GM21717 (cell line): ENCODE results near the gene PTGR2.
A peak's percentile ranks its signal among the peaks of the same experiment; 100 is the strongest.
"Not testable (repeated sequence)": the region's sequence is repeated elsewhere in the genome, so short reads cannot be mapped to it uniquely, and the experiment has no call there.

Experiments used
- ATAC-seq: cut with Tn5 transposase; IDR thresholded peaks from one replicate; pipeline ENCODE4 v1.9.1; 2021; ENCODE audit warnings: mild to moderate bottlenecking, moderate library complexity; ENCODE audit not compliant: unreplicated experiment

Gene PTGR2

DNA sequence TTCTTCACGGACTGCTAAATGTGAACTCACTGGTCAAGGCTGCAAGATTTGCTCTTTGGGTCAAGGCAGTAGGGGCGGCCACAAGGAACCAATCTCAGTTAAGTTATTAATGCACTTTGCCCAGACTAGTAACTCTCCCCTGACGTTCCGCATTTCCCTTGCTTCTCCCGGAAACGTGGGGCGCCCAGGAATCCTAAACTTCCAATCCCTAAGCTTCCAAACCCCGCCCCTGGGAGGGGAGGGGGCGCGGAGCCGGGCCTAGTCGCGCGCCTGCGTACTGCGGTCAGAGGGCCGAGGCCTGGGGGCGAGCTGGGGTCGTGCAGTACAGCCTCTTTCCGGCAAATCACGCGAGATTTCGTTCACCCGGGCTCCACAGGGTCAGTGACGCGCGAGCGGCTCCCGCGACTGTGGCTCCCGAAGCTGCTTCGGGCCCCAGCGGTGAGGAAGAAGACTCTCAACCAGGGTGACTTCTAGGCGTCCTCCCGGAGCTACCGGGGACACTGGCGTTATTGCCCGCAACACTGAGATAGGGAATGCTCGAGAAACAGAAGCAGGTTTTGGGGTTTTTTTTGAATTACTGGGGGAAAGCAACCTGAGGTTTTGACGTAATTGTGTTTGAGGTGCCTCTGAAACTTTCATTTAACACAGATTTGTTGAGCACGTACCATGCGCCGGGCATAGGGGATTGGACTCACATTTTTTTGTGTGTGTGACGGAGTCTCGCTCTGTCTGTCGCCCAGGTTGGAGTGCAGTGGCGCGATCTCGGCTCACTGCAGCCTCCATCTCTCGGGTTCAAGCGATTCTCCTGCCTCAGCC is at the start of gene PTGR2:
Gene PTGR2, plus strand, starts transcription at position 265 of the 816 bp plus-strand sequence. CDS start 7,032 bp downstream, outside the sequence.
- peak; percentile 77 for ATAC-seq

DNA sequence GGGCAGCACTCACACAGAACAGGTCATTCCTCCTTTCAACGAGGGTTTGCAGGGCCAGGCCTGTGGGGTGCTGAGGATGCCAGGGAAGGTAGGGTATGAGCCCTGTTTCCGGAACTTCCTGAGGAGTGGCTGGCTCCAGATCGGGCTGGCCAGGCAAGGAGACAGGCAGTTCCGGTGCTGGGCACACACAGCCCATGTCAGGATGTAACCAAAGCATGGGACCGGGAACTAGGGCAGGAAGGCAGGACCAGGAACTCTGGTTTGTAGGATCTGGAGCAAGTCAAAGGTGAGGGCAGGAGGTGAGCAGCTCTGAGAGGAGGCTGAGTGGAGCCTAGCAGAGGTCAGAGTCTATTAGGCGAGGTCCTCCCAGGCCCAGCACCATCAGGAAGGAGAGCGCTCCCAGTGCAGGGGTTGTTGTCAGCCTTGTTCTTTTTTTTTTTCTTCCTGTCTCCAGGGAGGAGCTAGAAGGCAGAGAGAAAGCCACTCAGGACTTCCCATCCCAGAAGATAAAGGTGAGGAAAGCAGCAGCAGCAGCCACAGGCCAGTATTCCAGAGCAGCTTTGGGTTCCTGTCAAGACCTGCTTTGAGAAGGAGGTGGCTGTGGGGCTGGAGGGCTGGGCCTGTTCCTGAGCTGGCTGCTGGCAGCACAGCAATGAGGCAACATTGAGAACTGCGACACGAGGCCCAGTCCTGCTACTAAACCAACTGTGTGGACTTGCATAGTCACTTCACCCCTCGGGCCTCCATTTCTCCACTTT is 49.0 kb upstream of the PTGR2 start:
- ATAC-seq: no peak

DNA sequence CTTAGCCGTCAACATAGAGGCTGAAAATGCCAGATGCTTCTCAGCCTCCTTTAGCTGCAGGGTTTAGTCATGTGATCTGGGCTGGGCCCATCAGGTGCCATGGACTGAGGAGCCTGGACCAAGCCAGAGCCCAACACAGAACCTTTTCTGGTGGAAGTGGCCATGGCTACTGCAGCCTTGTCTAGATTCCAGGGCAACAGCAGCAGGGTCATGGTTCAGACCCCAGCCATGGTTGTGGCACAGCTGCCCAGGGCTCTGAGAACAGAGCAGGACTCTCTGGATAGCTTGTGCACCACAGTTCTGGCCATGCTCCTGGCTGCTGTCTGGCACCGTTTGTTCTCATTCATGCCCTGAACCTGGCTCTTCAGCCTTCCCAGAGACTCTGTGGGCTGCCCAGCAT is 47.0 kb upstream of the PTGR2 start:
- no peak for ATAC-seq

DNA sequence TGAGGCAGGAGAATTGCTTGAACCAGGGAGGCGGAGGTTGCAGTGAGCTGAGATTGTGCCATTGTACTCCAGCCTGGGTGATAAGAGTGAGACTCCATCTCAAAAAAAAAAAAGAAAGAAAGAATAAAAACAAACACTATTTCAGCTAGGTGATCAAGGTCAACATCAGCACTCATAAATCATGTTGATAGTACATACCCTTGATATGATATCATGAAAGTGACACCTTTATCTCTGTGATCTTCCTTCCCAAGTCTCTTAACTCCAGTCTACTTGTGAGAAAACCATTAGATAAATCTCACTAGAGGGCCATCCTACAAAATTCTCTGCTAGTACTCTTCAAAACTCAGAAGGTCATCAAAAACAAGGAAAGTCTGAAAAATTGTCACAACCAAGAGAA is 44.2 kb upstream of the PTGR2 start:
- ATAC-seq: no peak

DNA sequence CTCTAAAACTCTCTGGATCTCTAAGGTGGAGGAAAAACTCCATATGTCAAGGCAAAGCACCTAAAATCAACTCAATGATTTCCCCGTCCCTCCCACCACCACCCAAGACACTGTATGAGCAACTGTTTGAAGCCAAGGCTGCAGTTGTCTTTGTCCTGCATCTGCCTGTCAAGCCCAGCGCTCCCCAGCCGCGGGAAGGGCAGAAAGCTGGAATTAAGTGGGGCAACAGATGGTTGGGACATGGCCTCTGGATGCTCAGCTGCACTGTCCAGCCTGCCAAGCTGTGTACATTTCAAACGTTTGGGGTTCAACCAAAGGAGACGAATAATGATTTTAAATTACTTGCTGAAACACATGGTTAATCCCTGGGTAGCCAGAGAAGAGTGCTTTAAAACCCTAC is 42.2 kb upstream of the PTGR2 start:
- ATAC-seq: no peak

DNA sequence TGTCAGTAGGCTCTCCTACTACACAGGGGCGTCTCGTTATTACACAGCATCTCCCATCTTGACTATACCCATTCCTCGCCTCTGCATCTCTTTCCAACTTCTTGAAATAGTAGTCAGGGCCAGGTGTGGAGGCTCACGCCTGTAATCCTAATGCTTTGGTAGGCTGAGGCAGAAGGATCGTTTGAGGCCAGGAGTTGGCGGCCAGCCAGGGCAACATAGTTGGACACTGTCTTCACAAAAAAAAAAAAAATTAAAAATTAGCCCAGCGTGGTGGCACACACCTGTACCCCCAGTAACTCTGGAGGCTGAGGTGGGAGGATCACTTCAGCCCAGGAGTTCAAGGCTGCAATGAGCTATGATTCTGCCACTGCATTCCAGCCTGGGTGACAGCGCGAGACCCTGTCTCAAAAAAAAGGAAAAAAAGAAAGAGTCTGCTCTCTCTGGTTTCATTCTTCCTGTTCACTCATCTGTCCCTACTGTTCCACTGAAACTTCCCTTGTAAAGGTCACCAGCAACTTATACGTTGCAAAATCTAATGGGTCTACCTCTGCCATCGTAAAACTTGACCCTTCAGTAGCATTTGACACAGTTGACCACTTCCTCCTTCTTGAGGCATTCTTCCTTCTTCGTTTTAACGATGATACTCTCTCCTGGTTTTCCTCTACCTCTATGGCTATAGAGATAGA is 41.0 kb upstream of the PTGR2 start:
- ATAC-seq: no peak

DNA sequence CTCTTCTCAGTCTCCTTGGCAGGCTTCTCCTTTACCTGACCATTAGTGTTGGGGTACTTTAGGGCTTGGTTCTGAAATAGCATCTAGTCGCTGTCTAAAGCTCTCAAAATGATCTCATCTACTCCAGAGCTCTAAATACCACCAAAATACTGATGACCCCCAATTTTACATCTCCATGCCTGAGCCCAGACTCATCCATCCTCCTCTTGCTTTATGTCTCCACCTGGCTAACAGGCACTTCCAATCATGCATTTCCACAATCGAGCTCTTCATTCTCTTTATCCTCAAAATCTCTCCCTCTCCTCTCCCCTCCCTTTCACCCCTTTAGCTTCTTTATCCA is 40.5 kb upstream of the PTGR2 start:
- no peak for ATAC-seq

DNA sequence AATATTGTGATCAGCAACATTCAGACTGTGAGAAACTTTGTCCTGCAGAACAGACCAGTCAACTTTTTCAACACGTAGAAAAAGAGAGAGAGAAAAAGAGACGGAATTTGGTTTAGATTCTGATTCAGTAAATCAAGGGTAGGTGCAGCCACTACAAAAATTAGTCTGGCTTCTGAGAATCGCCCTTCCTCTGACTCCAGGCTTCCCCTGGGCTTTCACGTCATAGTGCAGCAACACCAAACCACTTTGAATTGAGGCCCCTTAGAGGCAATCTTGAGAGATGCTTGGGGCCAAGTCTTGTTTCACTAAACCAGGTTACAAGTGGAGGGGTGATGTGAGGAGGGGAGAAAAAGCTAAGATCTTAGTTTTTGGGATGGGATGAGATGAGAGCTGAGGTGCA is 37.5 kb upstream of the PTGR2 start:
- no peak for ATAC-seq

DNA sequence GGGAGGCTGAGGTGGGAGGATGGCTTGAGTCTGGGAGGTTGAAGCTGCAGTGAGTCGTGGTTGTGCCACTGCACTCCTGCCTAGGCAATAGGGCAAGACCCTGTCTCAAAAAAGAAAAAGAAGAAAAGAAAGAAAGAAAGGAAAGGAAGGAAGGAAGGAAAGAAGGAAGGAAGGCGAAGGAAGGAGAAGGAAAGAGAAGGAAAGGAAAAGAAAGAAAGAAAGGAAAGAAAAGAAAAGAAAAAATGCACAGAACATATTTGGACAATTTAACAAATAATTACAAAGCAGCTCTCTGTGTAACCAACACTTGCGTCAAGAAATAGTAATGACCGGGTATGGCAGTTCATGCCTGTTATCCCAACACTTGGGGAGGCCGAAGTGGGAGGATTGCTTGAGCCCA is 35.8 kb upstream of the PTGR2 start:
- no peak for ATAC-seq

DNA sequence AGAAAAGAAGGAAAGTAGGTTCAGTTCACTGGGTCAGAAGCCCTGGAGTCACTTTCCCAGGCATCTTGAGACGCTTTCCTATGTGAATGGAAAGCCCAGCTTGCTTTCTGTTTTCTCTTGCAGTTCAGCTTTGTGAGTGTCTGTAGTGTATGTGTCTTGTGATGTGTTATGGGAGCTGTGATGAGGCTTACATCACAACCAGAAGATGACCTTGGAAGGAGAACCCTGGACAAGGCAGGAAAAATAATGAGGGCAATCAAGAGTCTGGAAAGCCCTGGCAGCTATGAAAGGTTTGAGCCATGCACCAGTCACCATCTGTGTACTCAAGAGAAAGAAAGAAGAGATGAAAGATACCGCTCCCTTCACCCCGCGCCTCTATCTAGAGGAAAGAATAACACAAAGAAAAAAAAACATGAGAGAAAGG is 35.2 kb upstream of the PTGR2 start:
- no peak for ATAC-seq

DNA sequence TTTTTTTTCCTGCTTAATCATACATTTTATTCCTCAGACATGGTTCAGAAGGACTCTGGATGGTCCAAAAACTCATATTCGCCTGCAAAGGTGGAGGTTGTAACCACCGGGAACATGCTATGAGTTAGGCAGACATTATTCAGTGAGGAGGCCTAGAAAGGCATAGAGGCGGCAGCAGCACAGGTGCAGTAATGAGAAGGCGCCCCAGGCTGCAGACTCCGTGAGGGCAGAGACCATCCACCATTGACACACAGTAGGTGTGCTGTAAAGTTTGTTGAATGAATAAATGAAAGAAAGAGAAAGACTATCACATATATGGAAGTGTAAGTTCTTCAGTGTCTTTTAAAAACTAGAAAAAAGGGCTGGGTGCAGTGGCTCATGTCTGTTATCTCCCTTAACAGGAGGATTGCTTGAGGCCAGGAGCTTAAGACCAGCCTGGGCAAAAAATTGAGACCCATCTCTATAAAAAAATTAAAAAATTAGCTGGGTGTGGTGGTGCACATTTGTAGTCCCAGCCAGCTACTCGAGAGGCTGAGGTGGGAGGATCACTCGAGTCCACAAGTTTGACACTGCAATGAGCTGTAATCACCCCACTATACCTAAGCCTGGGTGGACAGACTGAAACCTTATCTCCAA is 34.5 kb upstream of the PTGR2 start:
- no peak for ATAC-seq

DNA sequence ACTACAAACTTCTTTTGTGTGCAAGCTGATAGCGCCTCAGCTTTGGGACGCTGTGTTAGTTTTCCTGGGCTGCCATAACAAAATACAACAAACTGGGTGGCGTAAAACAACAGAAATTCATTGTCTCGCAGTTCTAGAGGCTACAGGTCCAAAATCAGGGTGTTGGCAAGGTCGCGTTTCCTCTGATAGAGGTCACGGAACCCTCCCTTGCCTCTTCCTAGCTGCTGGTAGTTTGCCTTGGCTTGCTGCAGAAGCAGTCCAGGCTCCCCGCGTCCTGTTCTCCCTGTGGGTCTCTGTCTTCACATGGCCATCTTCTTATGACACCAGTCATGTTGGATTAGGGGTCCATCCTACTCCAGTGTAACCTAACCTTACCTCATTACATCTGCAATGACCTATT is 32.8 kb upstream of the PTGR2 start:
- ATAC-seq: no peak

DNA sequence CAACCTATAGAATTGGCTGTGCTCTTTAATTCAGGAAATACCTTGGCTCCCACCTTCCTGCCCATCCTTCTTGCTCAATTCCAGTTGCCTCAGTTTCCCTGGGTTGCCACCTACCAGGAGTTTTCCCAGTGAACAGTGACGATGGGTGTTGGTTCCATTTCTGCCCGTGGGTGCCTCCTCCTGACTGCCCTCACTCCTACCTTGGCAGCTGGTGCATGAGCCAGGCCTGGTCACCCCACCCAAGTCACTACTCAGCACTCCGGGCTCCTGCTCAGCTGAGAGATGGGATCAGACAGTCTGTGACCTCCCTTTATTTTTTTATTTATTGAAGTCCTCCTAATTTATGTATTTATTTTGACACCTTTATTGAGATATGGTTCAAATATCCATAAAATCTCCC is 31.0 kb upstream of the PTGR2 start:
- ATAC-seq: no peak

DNA sequence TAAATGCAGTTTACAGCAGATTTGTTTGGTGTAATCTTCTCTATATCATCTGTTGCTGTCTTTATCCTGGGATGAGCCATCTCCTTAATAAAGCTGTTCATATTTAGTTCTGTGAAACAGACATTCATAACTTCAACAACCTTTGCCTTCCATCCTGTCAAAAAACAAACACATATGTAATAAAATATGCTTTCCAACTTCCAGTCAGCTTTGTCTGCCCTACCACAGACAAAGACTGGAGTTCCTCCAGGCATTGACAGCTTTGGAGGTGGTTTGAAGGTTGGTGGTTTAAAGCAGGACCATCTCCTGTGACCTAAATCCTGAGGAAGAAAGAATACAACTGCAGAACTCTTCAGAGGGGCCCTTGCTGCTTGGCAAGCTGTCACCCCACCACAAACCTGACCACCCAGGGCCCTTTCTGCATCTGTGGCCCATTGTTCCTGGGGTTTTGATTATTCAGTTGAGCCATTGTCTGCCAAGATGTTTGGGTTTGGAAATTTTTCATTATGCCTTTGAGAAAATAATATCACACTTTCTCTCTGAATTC is 28.2 kb upstream of the PTGR2 start:
- no peak for ATAC-seq

DNA sequence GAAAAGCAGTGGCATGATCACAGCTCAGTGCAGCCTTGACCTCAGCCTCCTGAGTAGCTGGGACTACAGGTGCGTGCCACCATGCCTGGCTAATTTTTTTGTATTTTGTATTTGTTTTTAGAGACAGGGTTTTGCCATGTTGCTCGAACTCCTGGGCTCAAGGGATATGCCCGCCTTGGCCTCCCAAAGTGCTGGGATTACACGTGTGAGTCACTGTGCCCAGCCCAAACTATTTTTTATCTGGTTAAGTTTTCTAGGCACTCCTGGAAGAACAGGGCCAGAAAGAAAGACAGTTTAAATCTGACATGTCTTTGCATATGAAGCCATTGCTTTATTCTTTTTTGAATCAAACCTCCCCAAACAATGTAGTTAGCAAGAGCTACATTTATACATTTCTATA is 27.5 kb upstream of the PTGR2 start:
- no peak for ATAC-seq

DNA sequence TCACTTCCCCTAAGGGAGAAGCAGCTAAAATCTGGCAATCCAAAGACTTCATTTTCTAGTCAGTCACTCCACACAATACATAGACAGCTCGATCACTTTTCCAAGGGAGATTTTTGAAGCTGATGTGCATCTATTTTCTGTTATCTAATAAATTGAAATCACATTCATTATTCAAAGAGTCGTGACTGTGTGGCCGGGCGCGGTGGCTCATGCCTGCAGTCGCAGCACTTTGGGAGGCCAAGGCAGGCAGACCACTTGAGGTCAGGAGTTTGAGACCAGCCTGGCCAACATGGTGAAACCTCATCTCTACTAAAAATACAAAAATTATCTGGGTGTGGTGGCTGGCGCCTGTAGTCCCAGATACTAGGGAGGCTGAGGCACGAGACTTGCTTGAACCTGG is 27.1 kb upstream of the PTGR2 start:
- no peak for ATAC-seq

DNA sequence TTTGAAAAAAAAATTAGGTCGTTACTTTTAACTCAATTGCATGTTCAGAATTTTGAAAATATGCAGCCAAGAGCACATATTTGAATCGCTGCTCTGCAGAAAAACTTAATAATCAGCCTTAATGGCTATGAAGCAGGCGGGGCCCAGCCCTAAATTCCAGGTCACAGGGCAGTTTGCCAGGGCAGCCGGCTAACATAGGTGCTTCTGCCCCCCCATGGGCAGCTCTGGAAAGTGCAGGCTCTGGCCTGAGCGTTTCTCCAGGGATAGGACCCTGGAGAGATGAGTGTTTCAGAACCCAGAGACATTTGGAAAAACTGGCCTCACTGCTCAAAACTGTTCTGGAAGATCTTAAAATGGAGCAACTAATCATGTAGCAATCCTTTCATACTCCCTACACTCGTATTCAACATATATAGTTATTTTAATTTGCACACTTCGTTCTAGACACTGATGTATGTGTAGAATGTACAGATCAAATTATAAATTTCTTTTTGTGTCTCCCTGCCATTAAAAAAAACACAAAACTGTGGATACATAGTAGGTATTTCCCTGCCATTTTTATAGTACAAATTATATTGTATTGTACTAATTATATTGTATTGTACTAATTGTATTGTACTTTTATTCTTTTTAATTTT is 26.0 kb upstream of the PTGR2 start:
- peak; percentile 66 for ATAC-seq

DNA sequence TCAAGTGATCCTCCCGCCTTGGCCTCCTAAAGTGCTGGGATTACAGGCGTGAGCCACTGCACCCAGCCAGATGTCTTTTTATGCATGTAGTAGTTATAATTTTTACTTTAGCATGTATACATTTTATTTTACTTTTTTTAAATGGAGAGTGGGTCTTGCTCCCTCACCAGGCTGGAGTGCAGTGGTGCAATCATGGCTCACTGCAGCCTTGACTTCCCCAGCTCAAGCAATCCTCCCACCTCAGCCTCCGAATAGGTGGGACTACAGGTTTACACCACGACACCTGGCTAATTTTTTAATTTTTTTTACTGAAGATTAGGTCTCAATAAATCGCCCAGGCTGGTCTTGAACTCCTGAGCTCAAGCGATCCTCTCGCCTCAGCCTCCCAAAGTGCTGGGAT is 24.4 kb upstream of the PTGR2 start:
- ATAC-seq: not testable (repeated sequence)

DNA sequence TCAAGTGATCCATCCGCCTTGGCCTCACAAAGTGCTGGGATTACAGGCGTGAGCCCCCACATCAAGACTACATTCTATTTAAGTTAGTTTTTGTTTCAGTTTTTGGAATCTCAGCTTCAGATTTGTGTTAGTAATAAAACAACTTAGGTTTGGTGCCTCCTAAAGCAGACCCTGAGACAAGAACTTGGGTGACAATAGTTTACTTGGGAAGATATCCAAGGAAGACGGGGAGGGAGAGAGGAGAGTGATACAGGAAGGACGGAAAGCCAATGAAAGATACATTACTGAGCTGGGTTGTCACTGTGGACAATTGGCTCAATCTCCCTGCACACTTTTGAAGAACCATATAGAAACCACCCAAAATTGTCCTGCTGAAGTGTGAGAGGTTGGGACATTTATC is 22.6 kb upstream of the PTGR2 start:
- no peak for ATAC-seq

DNA sequence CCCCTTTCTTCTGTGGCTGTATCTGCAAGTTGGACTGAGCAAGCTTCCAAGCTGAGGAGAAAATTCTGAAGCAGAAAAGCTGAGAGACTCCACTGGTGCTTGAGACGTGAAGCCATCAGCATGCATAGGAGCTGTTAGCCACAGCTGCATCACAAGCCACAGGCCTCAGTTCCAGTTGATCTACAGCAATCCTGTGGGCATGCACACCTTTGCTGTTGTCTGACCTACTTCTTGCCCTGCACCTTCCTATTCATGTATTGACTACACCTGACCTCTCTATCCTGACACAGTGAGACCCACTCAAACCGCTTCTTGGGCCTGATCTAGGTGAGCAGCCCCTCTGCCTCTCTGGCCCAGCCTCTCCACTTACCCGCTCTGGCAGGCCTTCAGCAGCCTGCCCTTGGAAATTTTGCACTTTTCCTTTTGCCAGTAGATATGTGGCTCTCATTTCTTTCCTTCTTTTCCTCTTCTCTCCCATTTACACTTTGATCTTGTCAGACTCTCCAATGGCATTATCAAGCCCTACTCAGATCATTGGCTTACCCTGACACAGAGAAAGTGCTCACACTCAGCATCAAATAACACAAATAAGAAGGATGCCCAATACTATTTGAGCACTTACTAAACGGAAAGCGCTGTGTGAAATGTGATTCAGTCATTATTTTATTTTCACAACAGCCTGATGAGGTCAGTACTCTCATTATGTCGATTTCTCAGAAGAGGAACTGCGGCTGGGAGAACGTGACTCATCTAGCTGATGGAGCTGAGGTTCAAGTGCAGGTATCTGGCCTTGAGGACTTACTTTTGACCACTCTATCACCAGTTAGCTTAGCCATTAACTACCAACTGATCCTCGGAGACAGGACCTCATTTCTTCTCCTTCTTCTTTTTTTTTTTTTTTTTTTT is 21.9 kb upstream of the PTGR2 start:
- ATAC-seq: no peak
